IMR-90 (cell line): ENCODE measurements around the gene RBPJ. TPM values are rescaled to one million over a fixed set of nuclear protein-coding genes. Genes with fewer than 3 reads are reported as not detected.

Source experiments
- ATAC-seq: fragments of 200-7000 bp; cut with Tn5 transposase; 2 replicates; pipeline ENCODE4 v1.9.1; 2020; ENCODE audit warnings: low read depth, mild to moderate bottlenecking, moderate library complexity
- BruUV-seq: library from RNA; stranded (reverse); fragments of 400-500 nt; replicated peaks from 2 replicates; lab custom pipeline; 2021; lab: Mats Ljungman, UMichigan
- CTCF ChIA-PET: fragments of 300-600 bp; formaldehyde crosslinking; extraction: SDS; loops from one replicate; lab custom pipeline; 2021; ENCODE audit warnings: antibody characterized with exemption; lab: Yijun Ruan, JAX
- POLR2A ChIA-PET: fragments of 300-600 bp; sonication (Branson Sonifier 250); formaldehyde crosslinking; loops from one replicate; lab custom pipeline; 2022; ENCODE audit warnings: antibody characterized with exemption; ENCODE audit not compliant: unreplicated experiment; lab: Charles Lee
- DNase-seq: peaks from one replicate; pipeline ENCODE4 v3.0.0; 2013
- H2AFZ ChIP-seq: replicated peaks from 2 replicates; pipeline ENCODE3; 2013; ENCODE audit warnings: low read length, mild to moderate bottlenecking; ENCODE audit not compliant: poor library complexity
- H2AK5ac ChIP-seq: 2 replicates; pipeline ENCODE4 v1.6.1; 2013; ENCODE audit warnings: low read depth, low read length, inconsistent platforms
- H2AK9ac ChIP-seq: replicated peaks from 2 replicates; pipeline ENCODE3; 2013; ENCODE audit warnings: mild to moderate bottlenecking, low read depth, low read length, moderate library complexity; ENCODE audit not compliant: poor library complexity
- H2BK120ac ChIP-seq: 2 replicates; pipeline ENCODE4 v1.6.1; 2013; ENCODE audit warnings: low read depth, low read length, inconsistent platforms
- H2BK15ac ChIP-seq: 3 replicates; pipeline ENCODE4 v1.6.1; 2013; ENCODE audit warnings: low read depth, low read length, inconsistent platforms
- H2BK20ac ChIP-seq: 2 replicates; pipeline ENCODE4 v1.6.1; 2013; ENCODE audit warnings: low read depth, mild to moderate bottlenecking, inconsistent platforms, low read length, moderate library complexity
- H2BK5ac ChIP-seq: 2 replicates; pipeline ENCODE4 v1.6.1; 2013; ENCODE audit warnings: mild to moderate bottlenecking, low read depth, low read length, inconsistent platforms; ENCODE audit not compliant: poor library complexity, severe bottlenecking
- H3K14ac ChIP-seq: replicated peaks from 2 replicates; pipeline ENCODE4 v1.6.1; 2013; ENCODE audit warnings: low read depth, low read length, inconsistent platforms
- H3K18ac ChIP-seq: 2 replicates; pipeline ENCODE4 v1.6.1; 2013; ENCODE audit warnings: low read depth, low read length, control low read depth
- H3K23ac ChIP-seq: 2 replicates; pipeline ENCODE4 v1.6.1; 2013; ENCODE audit warnings: low read depth, low read length, inconsistent platforms
- H3K27ac ChIP-seq: 2 replicates; pipeline ENCODE4 v1.5.1; 2013; ENCODE audit warnings: mild to moderate bottlenecking, control low read depth, low read length; ENCODE audit not compliant: insufficient read depth
- H3K27me3 ChIP-seq: 2 replicates; pipeline ENCODE4 v1.6.1; 2013; ENCODE audit warnings: low read length; ENCODE audit not compliant: control insufficient read depth, insufficient read depth
- H3K36me3 ChIP-seq: 2 replicates; pipeline ENCODE4 v1.6.1; 2013; ENCODE audit warnings: low read length, mixed read lengths; ENCODE audit not compliant: control insufficient read depth, insufficient read depth
- H3K4ac ChIP-seq: 2 replicates; pipeline ENCODE4 v1.6.1; 2013; ENCODE audit warnings: low read depth, low read length, inconsistent platforms
- H3K4me1 ChIP-seq: 2 replicates; pipeline ENCODE4 v1.6.1; 2013; ENCODE audit warnings: low read length, mixed read lengths; ENCODE audit not compliant: control insufficient read depth, insufficient read depth
- H3K4me2 ChIP-seq: 2 replicates; pipeline ENCODE4 v1.6.1; 2013; ENCODE audit warnings: low read depth, mild to moderate bottlenecking, control low read depth, low read length, moderate library complexity
- H3K4me3 ChIP-seq: 2 replicates; pipeline ENCODE4 v1.5.1; 2013; ENCODE audit warnings: low read depth, mild to moderate bottlenecking, control low read depth, low read length, moderate library complexity; ENCODE audit not compliant: insufficient read depth
- H3K56ac ChIP-seq: 2 replicates; pipeline ENCODE4 v1.6.1; 2013; ENCODE audit warnings: low read length, inconsistent platforms; ENCODE audit not compliant: insufficient read depth; ENCODE audit errors: extremely low read depth
- H3K79me1 ChIP-seq, 2 experiments: 2 replicates each; pipeline ENCODE4 v1.6.1; 2013; ENCODE audit warnings: low read length in 2 of 2, inconsistent platforms in 1 of 2, low read depth in 1 of 2
- H3K9ac ChIP-seq: 2 replicates; pipeline ENCODE4 v1.6.1; 2013; ENCODE audit warnings: low read depth, low read length, control low read depth
- H3K9me1 ChIP-seq: 2 replicates; pipeline ENCODE4 v1.6.1; 2013; ENCODE audit warnings: low read length, inconsistent platforms; ENCODE audit not compliant: insufficient read depth
- H3K9me3 ChIP-seq: 2 replicates; pipeline ENCODE4 v1.6.1; 2013; ENCODE audit warnings: low read length; ENCODE audit not compliant: control insufficient read depth, insufficient read depth
- H4K20me1 ChIP-seq: 2 replicates; pipeline ENCODE4 v1.6.1; 2013; ENCODE audit warnings: low read length, inconsistent platforms; ENCODE audit not compliant: insufficient read depth
- H4K5ac ChIP-seq: 2 replicates; pipeline ENCODE4 v1.6.1; 2013; ENCODE audit warnings: mild to moderate bottlenecking, low read depth, low read length, control low read depth
- H4K8ac ChIP-seq, 2 experiments: 2 replicates each; pipeline ENCODE4 v1.6.1; 2013; ENCODE audit warnings: low read depth in 2 of 2, low read length in 2 of 2, control low read depth in 1 of 2, inconsistent platforms in 1 of 2
- H4K91ac ChIP-seq: 2 replicates; pipeline ENCODE4 v1.6.1; 2013; ENCODE audit warnings: low read depth, low read length, inconsistent platforms; ENCODE audit not compliant: insufficient read depth
- CEBPB ChIP-seq: IDR thresholded peaks from 2 replicates; pipeline ENCODE4 v1.6.1; 2012; ENCODE audit warnings: low read depth, low read length, improper control_type of control experiment
- CTCF ChIP-seq: conservative IDR thresholded peaks from 2 replicates; pipeline ENCODE4 v1.5.1; 2012; ENCODE audit warnings: mild to moderate bottlenecking, low read depth, low read length, improper control_type of control experiment
- FOS ChIP-seq: fragments of 150-350 bp; IDR thresholded peaks from 2 replicates; pipeline ENCODE4 v1.6.1; 2016; ENCODE audit warnings: low read depth, low read length
- MAZ ChIP-seq: IDR thresholded peaks from 2 replicates; pipeline ENCODE4 v1.6.1; 2012; ENCODE audit warnings: low read depth, mild to moderate bottlenecking, low read length, improper control_type of control experiment, moderate library complexity, borderline replicate concordance
- MXI1 ChIP-seq: IDR thresholded peaks from 2 replicates; pipeline ENCODE4 v1.6.1; 2012; ENCODE audit warnings: low read depth, mild to moderate bottlenecking, low read length, moderate library complexity, borderline replicate concordance
- NFE2L2 ChIP-seq: fragments of 150-350 bp; IDR thresholded peaks from 2 replicates; pipeline ENCODE4 v1.6.1; 2016; ENCODE audit warnings: low read depth, mild to moderate bottlenecking, low read length
- POLR2A ChIP-seq: IDR thresholded peaks from 2 replicates; pipeline ENCODE4 v1.6.1; 2012; ENCODE audit warnings: mild to moderate bottlenecking, low read depth, low read length
- RFX5 ChIP-seq: IDR thresholded peaks from 2 replicates; pipeline ENCODE4 v1.8.0; 2012; ENCODE audit warnings: low read depth, mild to moderate bottlenecking, low read length, moderate library complexity
- WGBS, 2 experiments: methylation state at CpG; one replicate each; pipeline versions ENCODE4 v1.1.5 to v1.1.7; 2013; ENCODE audit warnings: missing lambda C conversion rate in 2 of 2; ENCODE audit not compliant: insufficient read length in 1 of 2; ENCODE audit errors: extremely low coverage in 2 of 2; 5-methylcytosine and 5-hydroxymethylcytosine counted together
- dilution Hi-C: fragments of 300-500 bp; cut with HindIII; formaldehyde crosslinking; loops from one replicate; pipeline ENCODE4 v1.14.3; 2018; ENCODE audit warnings: low sequenced_read_pairs; ENCODE audit not compliant: unreplicated experiment
- in situ Hi-C: fragments of 300-500 bp; cut with MboI; formaldehyde crosslinking; loops from 3 replicates; pipeline ENCODE4 v1.14.3; 2019; ENCODE audit warnings: low sequenced_read_pairs, inconsistent platforms, mixed read lengths
- intact Hi-C: fragments of 100-400 bp; cut with micrococcal nuclease; formaldehyde crosslinking; loops from 2 replicates; pipeline ENCODE4 v1.10.0; 2022
- polyA plus RNA-seq, 3 experiments: library from polyadenylated mRNA; depleted of rRNA; stranded (reverse); fragments of >200 nt; gene quantifications; 2 replicates each; pipeline ENCODE4 v1.2.3, GENCODE V29; 2012; ENCODE audit warnings: low replicate concordance in 1 of 3
- total RNA-seq: library from RNA; depleted of rRNA; stranded (reverse); fragments of >200 nt; gene quantifications from 2 replicates; pipeline ENCODE4 v1.2.3, GENCODE V29; 2012

RBPJ gene
- total and polyA plus RNA-seq, 2 of the 4 experiments (the other 2 are of a cell fraction) = 50.3 to 148 TPM

- no peak overlapping the region for H2BK20ac ChIP-seq
- H3K4me2 ChIP-seq = peak overlapping the region; percentile 74
- BruUV-seq = no TSS peak
- no peaks in the 10 kb centered on the region for H3K9me3 ChIP-seq
- peak overlapping the region; percentile 63 for H2BK5ac ChIP-seq
- H3K36me3 ChIP-seq = no peaks in the 10 kb centered on the region
- peaks cover 26 to 80% of the 10 kb centered on the region in 2 experiments for H3K79me1 ChIP-seq
- H2AK5ac ChIP-seq = no peak overlapping the region
- no peak overlapping the region for H3K4me3 ChIP-seq
- H3K4me1 ChIP-seq = peaks cover 20% of the 10 kb centered on the region
- H4K91ac ChIP-seq = no peak overlapping the region
- peaks cover 74% of the 10 kb centered on the region for H4K20me1 ChIP-seq
- H2BK15ac ChIP-seq = no peak overlapping the region
- 20% methylated on average over 1 of the region's 5 CpGs; no CpG with 5 or more reads in 1 of the 2 experiments for WGBS, 2 experiments
- no peak overlapping the region for H3K56ac ChIP-seq
- H3K27ac ChIP-seq = peak overlapping the region; percentile 11; the same call in 1 of the 2 replicates
- no peak overlapping the region for H2AK9ac ChIP-seq
- H2AFZ ChIP-seq = no peak overlapping the region
- intact Hi-C loops (no loop called here), dilution Hi-C loops (no loop called here), in situ Hi-C loops (no loop called here)
- ChIA-PET POLR2A (interaction anchor here (0.6 kb wide), 2 partner anchors 29 to 161 kb away, joined by 3 to 11 read pairs; no protein-coding TSS in a partner anchor), CTCF (interaction anchor here (1.1 kb wide), 1 partner anchor 13 kb away, joined by 5 read pairs; no protein-coding TSS in a partner anchor)
- H3K9me1 ChIP-seq = peaks cover 12% of the 10 kb centered on the region
- H3K14ac ChIP-seq = no peak overlapping the region
- no peaks in the 10 kb centered on the region for H3K27me3 ChIP-seq
- no peak overlapping the region for H3K9ac ChIP-seq
- H4K8ac ChIP-seq = no peak overlapping the region
- no peak overlapping the region for H3K23ac ChIP-seq
- H3K18ac ChIP-seq = peak overlapping the region; percentile 63; the same call in 1 of the 2 replicates
- TF ChIP-seq FOS (no peak), RFX5 (no peak), MAZ (no peak), MXI1 (no peak), CEBPB (peak; percentile 82), NFE2L2 (no peak), POLR2A (no peak), CTCF (no peak)
- H2BK120ac ChIP-seq = no peak overlapping the region
- H4K5ac ChIP-seq = no peak overlapping the region
- peak overlapping the region; percentile 0; the same call in 1 of the 2 replicates for H3K4ac ChIP-seq
- peak; percentile 59 for ATAC-seq
- DNase-seq = peak; percentile 77
Observed at GRCh38 chr4:26372525-26373172, 51.8 kb downstream of the RBPJ start.
